GM12872 (cell line): ENCODE data around the gene AMN1.

ENCODE experiments used
- CTCF ChIP-seq: IDR thresholded peaks from 3 replicates; pipeline ENCODE4 v1.5.1; 2011; ENCODE audit warnings: low read depth, mild to moderate bottlenecking, low read length, moderate library complexity; ENCODE audit not compliant: insufficient read depth

Gene AMN1

GRCh38 chr12:31634620-31635019, 94.2 kb downstream of the AMN1 start:
- TF ChIP-seq CTCF, result no peak

GRCh38 chr12:31633464-31633863, 95.4 kb downstream of the AMN1 start:
- TF ChIP-seq CTCF, result no peak

GRCh38 chr12:31631809-31632208, 97.0 kb downstream of the AMN1 start:
- TF ChIP-seq CTCF, result no peak

- no peak for TF ChIP-seq CTCF
Observed at GRCh38 chr12:31631023-31631724, 97.6 kb downstream of the AMN1 start.

GRCh38 chr12:31629756-31630732, 98.8 kb downstream of the AMN1 start:
- no peak for TF ChIP-seq CTCF

- TF ChIP-seq CTCF, result no peak
Observed at GRCh38 chr12:31627456-31628054, 101.3 kb downstream of the AMN1 start.
